NCI-H1417 treated with DMSO at 0.1 percent for 48 hours (cell line): ENCODE measurements around the gene NOBOX.
"Not testable (repeated sequence)": the region's sequence is repeated elsewhere in the genome, so short reads cannot be mapped to it uniquely, and the experiment has no call there.

Source experiments
- DNase-seq: peaks from one replicate; lab custom pipeline; 2025; lab: John Stamatoyannopoulos, UW

Gene NOBOX

GRCh38 chr7:144391823-144392255, 11.7 kb downstream of the NOBOX start:
- no peak for DNase-seq

GRCh38 chr7:144391014-144391413, 12.5 kb downstream of the NOBOX start:
- DNase-seq, result no peak

GRCh38 chr7:144390481-144390880, 13.0 kb downstream of the NOBOX start:
- DNase-seq, result no peak

GRCh38 chr7:144388950-144389349, 14.5 kb downstream of the NOBOX start:
- no peak for DNase-seq

GRCh38 chr7:144386741-144387140, 16.8 kb downstream of the NOBOX start:
- DNase-seq, result no peak

GRCh38 chr7:144384555-144385245, 18.8 kb downstream of the NOBOX start:
- no peak for DNase-seq

- DNase-seq, result no peak
These were observed 19.4 kb downstream of the NOBOX start for GRCh38 chr7:144384071-144384470.

- DNase-seq, result no peak
These were observed 23.6 kb downstream of the NOBOX start for GRCh38 chr7:144379776-144380384.

GRCh38 chr7:144378651-144379050, 24.8 kb downstream of the NOBOX start:
- DNase-seq, result no peak

GRCh38 chr7:144369221-144369620, 34.3 kb downstream of the NOBOX start:
- not testable (repeated sequence) for DNase-seq

GRCh38 chr7:144367250-144367649, 36.2 kb downstream of the NOBOX start:
- DNase-seq, result not testable (repeated sequence)

- not testable (repeated sequence) for DNase-seq
These were observed 38.0 kb downstream of the NOBOX start for GRCh38 chr7:144365523-144365922.

- not testable (repeated sequence) for DNase-seq
These were observed 41.4 kb downstream of the NOBOX start for GRCh38 chr7:144362061-144362460.

- not testable (repeated sequence) for DNase-seq
These were observed 46.6 kb downstream of the NOBOX start for GRCh38 chr7:144356860-144357259.

- DNase-seq, result not testable (repeated sequence)
These were observed 47.3 kb downstream of the NOBOX start for GRCh38 chr7:144356185-144356584.

GRCh38 chr7:144355176-144355822, 48.2 kb downstream of the NOBOX start, which contains the start of gene ARHGEF5:
ARHGEF5 (plus strand) TSS chr7:144355402; CDS start chr7:144362670, 7,268 bp downstream.
- DNase-seq, result not testable (repeated sequence)

- not testable (repeated sequence) for DNase-seq
These were observed 51.8 kb downstream of the NOBOX start for GRCh38 chr7:144351667-144352066.

GRCh38 chr7:144348625-144349024, 54.9 kb downstream of the NOBOX start:
- DNase-seq, result not testable (repeated sequence)
